Neutrophil (primary cell): ENCODE results near the gene SLC6A16.

Experiments used
- H3K27ac ChIP-seq: fragments of 200-600 bp; sonication (generic); 2 replicates; pipeline ENCODE4 v1.5.1; 2016; ENCODE audit warnings: mild to moderate bottlenecking, moderate library complexity
- H3K27me3 ChIP-seq: fragments of 200-600 bp; sonication (generic); 2 replicates; pipeline ENCODE4 v1.6.0; 2016; ENCODE audit warnings: mild to moderate bottlenecking
- H3K36me3 ChIP-seq: fragments of 200-600 bp; sonication (generic); 2 replicates; pipeline ENCODE4 v1.5.1; 2017
- H3K4me1 ChIP-seq, 2 experiments: fragments of 200-600 bp in 1 of 2; sonication (generic) in 1 of 2; 1 replicate in 1 of 2; 2 replicates in 1 of 2; pipeline versions ENCODE4 v1.5.1 to v1.6.1; 2013 to 2016; ENCODE audit warnings: low read depth in 1 of 2, low read length in 1 of 2, mild to moderate bottlenecking in 1 of 2, moderate library complexity in 1 of 2; ENCODE audit not compliant: control insufficient read depth in 1 of 2, insufficient read depth in 1 of 2
- H3K4me3 ChIP-seq, 2 experiments: fragments of 200-600 bp in 1 of 2; sonication (generic) in 1 of 2; 1 replicate in 1 of 2; 2 replicates in 1 of 2; pipeline ENCODE4 v1.5.1; 2013 to 2016; ENCODE audit warnings: low read depth in 1 of 2, low read length in 1 of 2, mild to moderate bottlenecking in 1 of 2, moderate library complexity in 1 of 2
- H3K9me3 ChIP-seq: fragments of 200-600 bp; sonication (generic); 2 replicates; pipeline ENCODE4 v1.5.1; 2016
- CTCF ChIP-seq: fragments of 200-600 bp; sonication (generic); IDR thresholded peaks from 2 replicates; pipeline ENCODE4 v1.5.1; 2016; ENCODE audit warnings: antibody characterized with exemption

SLC6A16 gene

DNA sequence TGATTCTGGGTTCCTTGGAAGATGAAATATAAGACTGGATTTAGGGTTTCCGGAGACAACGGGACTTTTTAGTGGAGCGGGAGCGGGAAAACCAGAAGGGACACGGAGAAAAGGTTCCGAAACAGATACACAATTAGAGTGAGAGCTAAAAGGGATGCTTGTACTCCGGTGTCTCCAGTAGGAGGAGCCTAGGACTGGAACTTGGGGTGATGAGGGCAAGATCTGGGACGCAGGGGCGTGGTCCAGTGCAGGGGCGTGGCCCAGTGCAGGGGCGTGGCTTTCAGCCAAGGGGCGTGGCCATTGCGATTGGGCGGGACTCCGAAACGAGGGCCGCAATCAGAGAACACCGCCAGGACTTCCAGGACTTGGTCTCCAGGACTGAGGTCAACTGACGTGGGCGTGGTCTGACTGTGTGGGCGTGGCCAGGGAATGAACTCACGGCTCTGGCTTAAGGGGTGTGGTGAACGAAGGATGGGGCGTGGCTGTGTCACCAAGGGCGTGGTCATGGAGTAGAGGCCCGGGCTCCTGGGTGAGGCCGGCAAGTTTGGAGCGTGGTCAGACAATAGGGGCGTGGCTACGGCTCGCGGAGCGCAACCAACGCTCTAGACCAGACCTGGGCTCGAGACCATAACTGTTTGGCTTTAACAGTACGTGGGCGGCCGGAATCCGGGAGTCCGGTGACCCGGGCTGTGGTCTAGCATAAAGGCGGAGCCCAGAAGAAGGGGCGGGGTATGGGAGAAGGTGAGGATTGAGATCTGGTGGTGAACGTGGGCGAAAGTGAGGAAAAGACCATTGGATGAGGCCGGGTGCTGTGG, 38.5 kb upstream of the SLC6A16 start, which contains the start of gene DKKL1:
Gene DKKL1, plus strand, starts transcription at position 610 of the 815 bp plus-strand sequence. Its CDS starts 122 bp downstream, at position 732.
- peaks cover 7 to 21% of the 10 kb centered on the region in 2 experiments for H3K4me1 ChIP-seq
- H3K27me3 ChIP-seq, result peaks cover 84% of the 10 kb centered on the region
- peak within 1 kb of the TSS; percentile 7 to 28 for H3K4me3 ChIP-seq
- no peaks in the 10 kb centered on the region for H3K36me3 ChIP-seq
- no peak within 1 kb of the TSS for H3K27ac ChIP-seq
- H3K9me3 ChIP-seq, result no peaks in the 10 kb centered on the region
- no peak for TF ChIP-seq CTCF

DNA sequence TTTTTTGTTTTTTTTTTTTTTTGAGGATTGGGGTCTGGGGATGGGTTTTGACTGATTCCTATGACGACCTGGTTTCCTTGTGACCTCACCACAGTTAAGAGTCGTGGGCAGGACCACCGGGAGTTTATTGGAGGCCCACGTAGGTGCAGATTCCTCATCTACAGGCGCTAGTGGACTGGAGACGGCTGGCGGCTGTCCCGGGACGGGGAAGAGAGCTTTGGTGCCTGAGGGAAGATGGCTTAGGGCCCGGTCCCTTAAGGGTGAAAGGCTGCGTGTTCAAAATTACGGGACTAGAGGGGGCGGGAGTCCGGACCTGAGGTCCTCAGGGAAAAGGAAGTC, 37.9 kb upstream of the SLC6A16 start:
- Histone ChIP-seq H3K4me1 (peaks cover 7 to 21% of the 10 kb centered on the region in 2 experiments), H3K36me3 (no peaks in the 10 kb centered on the region), H3K4me3 (no peak overlapping the region), H3K9me3 (no peaks in the 10 kb centered on the region), H3K27ac (no peak overlapping the region), H3K27me3 (peaks cover 84% of the 10 kb centered on the region)
- no peak for TF ChIP-seq CTCF

DNA sequence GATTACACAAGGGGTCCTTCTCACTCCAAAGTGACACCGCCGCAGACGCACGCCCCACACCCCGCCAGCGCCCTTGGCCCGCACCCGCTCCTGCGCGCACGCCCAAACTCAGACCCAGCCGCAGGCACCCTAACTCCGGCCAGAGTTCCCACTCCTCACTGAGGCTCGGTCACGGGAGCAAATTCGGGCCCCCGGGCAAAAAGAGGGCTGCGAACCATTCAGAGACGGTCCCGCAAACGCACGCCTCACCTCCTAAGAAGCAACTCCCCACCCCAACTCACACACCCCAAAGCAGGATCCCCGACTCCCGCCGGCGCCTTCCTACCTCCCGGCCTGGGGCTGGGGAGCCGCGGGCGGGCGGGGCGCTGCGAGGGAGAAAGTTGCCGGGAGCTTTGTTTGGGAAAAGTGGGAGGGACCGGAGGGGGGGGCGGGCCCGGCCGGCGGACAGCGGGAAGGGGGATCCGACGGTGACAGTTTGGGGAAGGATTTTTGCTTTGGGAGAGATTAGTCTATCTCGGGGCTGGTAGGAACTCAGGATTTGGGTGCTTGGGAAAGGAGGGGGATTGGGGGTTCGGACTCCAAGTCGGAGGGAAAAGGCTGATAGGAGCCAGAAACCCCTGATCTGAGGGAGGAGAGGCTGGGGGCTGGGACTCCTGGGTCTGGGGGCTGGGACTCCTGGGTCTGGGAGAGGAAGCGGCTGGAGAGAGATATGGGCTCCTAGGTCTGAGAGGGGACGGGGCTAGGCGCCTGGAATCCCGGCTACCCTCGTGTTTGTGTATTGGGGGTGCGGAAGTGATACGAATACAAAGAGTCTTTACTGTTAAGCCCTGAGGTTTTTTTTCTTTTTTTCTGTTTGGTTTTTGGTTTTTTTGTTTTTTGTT, 37.3 kb upstream of the SLC6A16 start, which contains the start of gene TEAD2:
Gene TEAD2, minus strand, starts transcription at position 369 of the 881 bp plus-strand sequence. CDS start 2,341 bp downstream, outside the sequence.
- Histone ChIP-seq H3K4me1 (peaks cover 7 to 21% of the 10 kb centered on the region in 2 experiments), H3K27me3 (peaks cover 84% of the 10 kb centered on the region), H3K36me3 (no peaks in the 10 kb centered on the region), H3K4me3 (peak within 1 kb of the TSS in 1 of 2 experiments; percentile 28), H3K9me3 (no peaks in the 10 kb centered on the region), H3K27ac (no peak within 1 kb of the TSS)
- no peak for TF ChIP-seq CTCF

DNA sequence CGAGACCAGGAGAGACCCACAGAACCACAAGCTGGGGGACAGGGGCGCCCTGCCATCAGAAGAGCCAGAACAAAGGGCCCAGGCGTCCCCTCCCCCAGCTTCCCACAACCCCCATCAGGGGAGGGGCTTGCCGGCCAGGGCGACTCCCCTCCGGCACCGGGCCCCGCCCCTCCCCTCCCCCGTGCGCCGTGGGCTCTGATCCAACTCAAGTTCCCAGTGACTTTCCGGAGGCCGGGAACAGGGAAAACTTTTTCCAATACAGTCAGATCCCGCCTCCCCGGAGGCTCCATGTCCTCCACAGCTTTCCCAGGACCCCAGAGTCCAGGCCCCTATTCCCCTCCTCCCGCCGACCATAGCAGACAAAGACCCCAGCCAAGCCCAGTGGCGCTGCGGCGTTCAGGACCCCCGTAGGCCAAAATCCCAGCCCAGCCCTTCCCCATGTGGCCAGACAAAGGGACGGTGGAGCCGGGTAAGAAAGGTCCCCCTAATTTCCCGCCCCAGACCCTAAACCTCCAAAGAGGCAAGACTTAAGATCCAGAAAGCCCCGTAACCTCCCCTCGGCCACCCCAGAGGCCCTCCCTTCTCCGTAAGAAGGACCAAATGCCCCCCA, 36.6 kb upstream of the SLC6A16 start:
- no peak for TF ChIP-seq CTCF
- Histone ChIP-seq H3K4me1 (peaks cover 8 to 21% of the 10 kb centered on the region in 2 experiments), H3K27ac (no peak overlapping the region), H3K36me3 (no peaks in the 10 kb centered on the region), H3K4me3 (no peak overlapping the region), H3K9me3 (no peaks in the 10 kb centered on the region), H3K27me3 (peaks cover 86% of the 10 kb centered on the region)
